A549 (cell line): Measurements from ENCODE around the gene MRPL27. TPM values are rescaled to one million over a fixed set of nuclear protein-coding genes. Genes with fewer than 3 reads are reported as not detected.

Source experiments
- ATAC-seq, 2 experiments: fragments of 200-7000 bp in 1 of 2; fragments of >200 bp in 1 of 2; cut with Nextera tagmentation in 1 of 2; cut with Tn5 transposase in 1 of 2; 3 replicates each; pipeline versions ENCODE4 v1.8.0 to v1.9.1; 2018 to 2020; ENCODE audit warnings: mild to moderate bottlenecking in 1 of 2, moderate library complexity in 1 of 2
- CTCF ChIA-PET: fragments of 300-600 bp; sonication (Branson Sonifier 250); formaldehyde crosslinking; extraction: SDS; loops from one replicate; lab custom pipeline; 2021; ENCODE audit warnings: antibody characterized with exemption, inconsistent platforms; lab: Yijun Ruan, JAX
- POLR2A ChIA-PET: fragments of 350-600 bp; formaldehyde crosslinking; extraction: SDS; loops from one replicate; lab custom pipeline; 2021; ENCODE audit warnings: antibody characterized with exemption, inconsistent platforms; lab: Yijun Ruan, JAX
- DNase-seq, 2 experiments: peaks; one replicate each; pipeline versions ENCODE4 v3.0.0 to v3.0.0-alpha.2; 2011 to 2016; ENCODE audit warnings: low read depth in 1 of 2, low spot score in 1 of 2
- FAIRE-seq: peaks from 2 replicates; lab custom pipeline; 2011; peaks lifted over from hg19 to GRCh38; lab: Jason Lieb, UNC
- H3K27ac ChIP-seq, 2 experiments: fragments of >200 bp; sonication (Bioruptor Twin); formaldehyde crosslinking; 3 replicates each; pipeline ENCODE4 v1.5.1; 2016 to 2017
- H3K4me1 ChIP-seq: fragments of >200 bp; sonication (Bioruptor Twin); formaldehyde crosslinking; 3 replicates; pipeline ENCODE4 v1.6.1; 2016
- H3K4me2 ChIP-seq: fragments of >200 bp; sonication (Bioruptor Twin); formaldehyde crosslinking; 3 replicates; pipeline ENCODE4 v1.6.1; 2016
- H3K4me3 ChIP-seq: fragments of >200 bp; sonication (Bioruptor Twin); formaldehyde crosslinking; 3 replicates; pipeline ENCODE4 v1.5.1; 2016
- H3K9me3 ChIP-seq: fragments of >200 bp; sonication (Bioruptor Twin); formaldehyde crosslinking; 3 replicates; pipeline ENCODE4 v1.6.1; 2016
- BCL3 ChIP-seq: fragments of >200 bp; sonication (Bioruptor Twin); formaldehyde crosslinking; IDR thresholded peaks from 3 replicates; pipeline ENCODE4 v1.6.1; 2016
- BHLHE40 ChIP-seq: IDR thresholded peaks from 2 replicates; pipeline ENCODE4 v1.6.1; 2012; ENCODE audit warnings: low read depth, low read length, inconsistent platforms
- CTCF ChIP-seq: fragments of >200 bp; sonication (Bioruptor Twin); formaldehyde crosslinking; IDR thresholded peaks from 3 replicates; pipeline ENCODE4 v1.5.1; 2016
- E2F6 ChIP-seq: IDR thresholded peaks from 2 replicates; pipeline ENCODE4 v1.6.1; 2012; ENCODE audit warnings: low read depth, borderline replicate concordance
- EHF ChIP-seq: fragments of 250-450 bp; sonication (Bioruptor Pico); IDR thresholded peaks from 2 replicates; pipeline ENCODE4 v1.5.0; 2020; ENCODE audit warnings: mild to moderate bottlenecking
- EHMT2 ChIP-seq: fragments of 200-600 bp; sonication (generic); IDR thresholded peaks from 2 replicates; pipeline ENCODE4 v1.6.1; 2016; ENCODE audit warnings: antibody characterized with exemption, low read depth, mild to moderate bottlenecking, moderate library complexity
- FOXS1 ChIP-seq: fragments of 250-450 bp; sonication (Bioruptor Pico); IDR thresholded peaks from 2 replicates; pipeline ENCODE4 v1.5.0; 2020; ENCODE audit warnings: mild to moderate bottlenecking, moderate library complexity
- GATA3 ChIP-seq: IDR thresholded peaks from 2 replicates; pipeline ENCODE4 v1.6.1; 2012; ENCODE audit warnings: borderline replicate concordance
- HDAC2 ChIP-seq: fragments of 200-600 bp; sonication (generic); IDR thresholded peaks from 2 replicates; pipeline ENCODE4 v1.6.1; 2016
- HMGXB4 ChIP-seq: fragments of 250-450 bp; sonication (Bioruptor Pico); IDR thresholded peaks from 2 replicates; pipeline ENCODE4 v1.5.0; 2021; ENCODE audit warnings: mild to moderate bottlenecking, moderate library complexity, borderline replicate concordance
- JUN ChIP-seq, 2 experiments: fragments of >200 bp; sonication (Bioruptor Twin); formaldehyde crosslinking; IDR thresholded peaks; 2 replicates in 1 of 2; 3 replicates in 1 of 2; pipeline ENCODE4 v1.6.1; 2016 to 2017
- KDM1A ChIP-seq: fragments of 200-600 bp; sonication (generic); IDR thresholded peaks from 2 replicates; pipeline ENCODE4 v1.6.1; 2016; ENCODE audit warnings: low read depth, mild to moderate bottlenecking
- MAX ChIP-seq: IDR thresholded peaks from 2 replicates; pipeline ENCODE4 v1.6.1; 2012
- NFE2L2 ChIP-seq: fragments of 150-350 bp; conservative IDR thresholded peaks from 2 replicates; pipeline ENCODE4 v1.6.1; 2014; ENCODE audit warnings: low read length
- NR3C1 ChIP-seq: fragments of >200 bp; sonication (Bioruptor Twin); formaldehyde crosslinking; IDR thresholded peaks from 3 replicates; pipeline ENCODE4 v1.6.1; 2017
- PBX3 ChIP-seq: IDR thresholded peaks from 2 replicates; pipeline ENCODE4 v1.6.1; 2012
- RAD21 ChIP-seq, 2 experiments: fragments of >200 bp in 1 of 2; sonication (Bioruptor Twin) in 1 of 2; formaldehyde crosslinking in 1 of 2; IDR thresholded peaks in 1 of 2; conservative IDR thresholded peaks in 1 of 2; 2 replicates in 1 of 2; 3 replicates in 1 of 2; pipeline ENCODE4 v1.6.1; 2012 to 2018; ENCODE audit warnings: inconsistent platforms in 1 of 2
- RARB ChIP-seq: fragments of 250-450 bp; sonication (Bioruptor Pico); IDR thresholded peaks from 2 replicates; pipeline ENCODE4 v1.8.0; 2021; ENCODE audit warnings: mild to moderate bottlenecking, moderate library complexity
- RCOR1 ChIP-seq: fragments of 150-350 bp; IDR thresholded peaks from 2 replicates; pipeline ENCODE4 v1.6.1; 2014; ENCODE audit warnings: antibody characterized with exemption, low read length, low read depth
- REST ChIP-seq: fragments of 200-600 bp; sonication (generic); IDR thresholded peaks from 2 replicates; pipeline ENCODE4 v1.6.1; 2016; ENCODE audit warnings: antibody characterized with exemption, mild to moderate bottlenecking, moderate library complexity
- SREBF2 ChIP-seq: fragments of 450-650 bp; IDR thresholded peaks from 2 replicates; pipeline ENCODE4 v1.6.1; 2014; ENCODE audit warnings: mild to moderate bottlenecking, moderate library complexity
- TFCP2L1 ChIP-seq: fragments of 250-450 bp; sonication (Bioruptor Pico); IDR thresholded peaks from 2 replicates; pipeline ENCODE4 v1.5.0; 2021; ENCODE audit warnings: mild to moderate bottlenecking
- TP53 ChIP-seq: fragments of 250-450 bp; sonication (Bioruptor Pico); IDR thresholded peaks from 2 replicates; pipeline ENCODE4 v1.5.0; 2021; ENCODE audit warnings: mild to moderate bottlenecking, moderate library complexity
- USF2 ChIP-seq: fragments of 450-650 bp; IDR thresholded peaks from 2 replicates; pipeline ENCODE4 v1.6.1; 2014; ENCODE audit warnings: antibody characterized with exemption
- ZNF302 ChIP-seq: fragments of 250-450 bp; sonication (Bioruptor Pico); IDR thresholded peaks from 2 replicates; pipeline ENCODE4 v1.9.0; 2021; ENCODE audit warnings: inconsistent platforms, mild to moderate bottlenecking, moderate library complexity
- WGBS: methylation state at CpG from one replicate; pipeline ENCODE4 v1.1.6; 2017; ENCODE audit errors: missing lambda C conversion rate; 5-methylcytosine and 5-hydroxymethylcytosine counted together
- polyA plus RNA-seq, 4 experiments: library from polyadenylated mRNA; depleted of rRNA in 3 of 4; stranded (reverse); fragments of >200 nt; fragmentation: RNase III in 1 of 4; extraction: RNeasy Plus Mini Kit Qiagen cat#74134 plus additional on column Dnase treatment in 1 of 4; gene quantifications; 2 replicates in 3 of 4; 3 replicates in 1 of 4; pipeline ENCODE4 v1.2.3, GENCODE V29; 2011 to 2017

Gene MRPL27
- polyA plus RNA-seq, 2 of the 4 experiments (the other 2 are of a cell fraction) = 149 to 155 TPM

GRCh38 chr17:50350733-50351132, 22.3 kb downstream of the MRPL27 start:
- Histone ChIP-seq H3K4me3 (no peak overlapping the region), H3K4me2 (no peak overlapping the region), H3K9me3 (no peaks in the 10 kb centered on the region), H3K27ac (no peak overlapping the region), H3K4me1 (peaks cover 21% of the 10 kb centered on the region)
- ChIA-PET POLR2A (no interaction called here), CTCF (interaction anchor here (0.9 to 7.6 kb wide), 2 partner anchors 11 to 181 kb away, joined by 3 to 87 read pairs; no protein-coding TSS in a partner anchor)
- ATAC-seq = no peak
- 85% methylated on average over 2 of the region's 2 CpGs for WGBS
- TF ChIP-seq HMGXB4 (CRISPR knock-in tag) (no peak), FOXS1 (CRISPR knock-in tag) (no peak), RAD21 (conservative IDR thresholded peaks at IDR 0.05 in 1 of 2, IDR thresholded peaks at IDR 0.05 in 1 of 2) (no peak), TP53 (no peak), EHMT2 (no peak), NFE2L2 (no peak), ZNF302 (CRISPR knock-in tag) (no peak), BHLHE40 (no peak), GATA3 (no peak), HDAC2 (no peak), USF2 (no peak), SREBF2 (no peak), TFCP2L1 (no peak), CTCF (no peak)
- DNase-seq = no peak
- no peak for FAIRE-seq

- DNase-seq = no peak
- H3K9me3 ChIP-seq = no peaks in the 10 kb centered on the region
- no peak overlapping the region for H3K4me2 ChIP-seq
- ChIA-PET POLR2A (no interaction called here), CTCF (interaction anchor here (0.9 to 7.6 kb wide), 6 partner anchors 13 to 149 kb away, joined by 3 to 87 read pairs (median 4); partner anchors contain the start of gene LRRC59)
- no peak for FAIRE-seq
- H3K27ac ChIP-seq = no peak overlapping the region
- WGBS = 96% methylated on average over 5 of the region's 5 CpGs
- no peak for ATAC-seq
- H3K4me1 ChIP-seq = peaks cover 27% of the 10 kb centered on the region
- no peak overlapping the region for H3K4me3 ChIP-seq
- TF ChIP-seq RARB (CRISPR knock-in tag) (no peak), ZNF302 (CRISPR knock-in tag) (no peak), E2F6 (no peak), JUN (IDR thresholded peaks at IDR 0.05) (no peak), MAX (no peak), EHF (CRISPR knock-in tag) (no peak), HMGXB4 (CRISPR knock-in tag) (no peak), PBX3 (no peak), BCL3 (no peak), REST (no peak), RCOR1 (no peak), NR3C1 (no peak), RAD21 (conservative IDR thresholded peaks at IDR 0.05 in 1 of 2, IDR thresholded peaks at IDR 0.05 in 1 of 2) (no peak), KDM1A (no peak)
Measured at GRCh38 chr17:50349243-50349600, 23.8 kb downstream of the MRPL27 start.
